K562 (cell line): ENCODE data around the gene MFSD6. TPM values are rescaled to one million over a fixed set of nuclear protein-coding genes. Genes with fewer than 3 reads are reported as not detected.

Source experiments
- ATAC-seq: fragments of 200-7000 bp; cut with Tn5 transposase; 3 replicates; pipeline ENCODE4 v1.9.1; 2020; ENCODE audit warnings: moderate library complexity
- BruUV-seq: library from RNA; stranded (reverse); fragments of 400-500 nt; replicated peaks from 2 replicates; lab custom pipeline; 2021; lab: Mats Ljungman, UMichigan
- CTCF ChIA-PET: fragments of 300-600 bp; formaldehyde crosslinking; extraction: SDS; loops from one replicate; lab custom pipeline; 2021; ENCODE audit warnings: low intra/inter-chr PET ratio; lab: Yijun Ruan, JAX
- POLR2A ChIA-PET: fragments of 300-600, 350-650 bp; sonication (Branson Sonifier 250); formaldehyde crosslinking; extraction: SDS; loops from one replicate; lab custom pipeline; 2021; ENCODE audit warnings: antibody characterized with exemption, inconsistent platforms; lab: Yijun Ruan, JAX
- DNase-seq, 4 experiments: peaks; one replicate each; pipeline versions ENCODE4 v3.0.0 to v3.0.0-alpha.2; 2011 to 2018; ENCODE audit warnings: low spot score in 3 of 4, mixed read lengths in 3 of 4; ENCODE audit errors: extremely low read depth in 1 of 4
- FAIRE-seq: peaks from 2 replicates; lab custom pipeline; 2011; peaks lifted over from hg19 to GRCh38; lab: Jason Lieb, UNC
- H2AFZ ChIP-seq: 2 replicates; pipeline ENCODE4 v1.6.0; 2011; ENCODE audit warnings: low read depth, low read length, control low read depth, inconsistent platforms
- H3K27ac ChIP-seq: fragments of 200-600 bp; 3 replicates; pipeline ENCODE4 v1.8.0; 2011; ENCODE audit warnings: low read depth, mild to moderate bottlenecking, control low read depth, inconsistent platforms, low read length, moderate library complexity, mixed read lengths; ENCODE audit errors: extremely low read depth
- H3K27me3 ChIP-seq, 2 experiments: fragments of 300-600 bp in 1 of 2; 2 replicates in 1 of 2; 3 replicates in 1 of 2; pipeline versions ENCODE4 v1.6.0 to v1.8.0; 2011; ENCODE audit warnings: inconsistent platforms in 2 of 2, low read length in 2 of 2, mild to moderate bottlenecking in 1 of 2, mixed read lengths in 1 of 2, moderate library complexity in 1 of 2; ENCODE audit not compliant: control insufficient read depth in 2 of 2, insufficient read depth in 2 of 2
- H3K36me3 ChIP-seq: fragments of 300-600 bp; 3 replicates; pipeline ENCODE4 v1.8.0; 2011; ENCODE audit warnings: mild to moderate bottlenecking, low read length, inconsistent platforms; ENCODE audit not compliant: control insufficient read depth, insufficient read depth
- H3K4me1 ChIP-seq, 2 experiments: fragments of 200-600 bp in 1 of 2; replicated peaks in 1 of 2; 2 replicates in 1 of 2; 3 replicates in 1 of 2; pipeline versions ENCODE4 v1.5.1 to v1.8.0; 2011; ENCODE audit warnings: inconsistent platforms in 2 of 2, low read length in 2 of 2, mild to moderate bottlenecking in 1 of 2, mixed read lengths in 1 of 2, moderate library complexity in 1 of 2; ENCODE audit not compliant: control insufficient read depth in 2 of 2, insufficient read depth in 2 of 2
- H3K4me2 ChIP-seq: 2 replicates; pipeline ENCODE4 v1.6.1; 2011; ENCODE audit warnings: low read length, control low read depth, inconsistent platforms, mixed read lengths; ENCODE audit not compliant: insufficient read depth
- H3K4me3 ChIP-seq: fragments of 200-600 bp; sonication (generic), shearing (Covaris generic); 2 replicates; pipeline ENCODE4 v1.5.1; 2016; ENCODE audit warnings: control low read depth, inconsistent platforms
- H3K79me2 ChIP-seq: fragments of 200-600 bp; 3 replicates; pipeline ENCODE4 v1.8.0; 2011; ENCODE audit warnings: low read length, inconsistent platforms; ENCODE audit not compliant: control insufficient read depth, insufficient read depth
- H3K9ac ChIP-seq, 2 experiments: 2 replicates each; pipeline versions ENCODE4 v1.6.0 to v1.6.1; 2011; ENCODE audit warnings: low read depth in 2 of 2, low read length in 2 of 2, control low read depth in 1 of 2, inconsistent platforms in 1 of 2, mild to moderate bottlenecking in 1 of 2, mixed read lengths in 1 of 2; ENCODE audit not compliant: insufficient read depth in 1 of 2
- H3K9me1 ChIP-seq: one replicate; pipeline ENCODE4 v1.6.0; 2011; ENCODE audit warnings: inconsistent platforms, mild to moderate bottlenecking, low read length, moderate library complexity; ENCODE audit not compliant: control insufficient read depth, insufficient read depth
- H3K9me3 ChIP-seq: replicated peaks from 2 replicates; pipeline ENCODE4 v1.5.1; 2011; ENCODE audit warnings: low read depth, low read length, inconsistent platforms; ENCODE audit not compliant: control insufficient read depth, insufficient read depth
- H4K20me1 ChIP-seq: replicated peaks from 2 replicates; pipeline ENCODE4 v1.6.1; 2011; ENCODE audit warnings: low read length, inconsistent platforms, mixed read lengths; ENCODE audit not compliant: control insufficient read depth, insufficient read depth
- C11orf30 ChIP-seq: fragments of 450-650 bp; IDR thresholded peaks from 2 replicates; pipeline ENCODE4 v1.6.1; 2016; ENCODE audit warnings: low read depth, mild to moderate bottlenecking
- ETV5 ChIP-seq: sonication (generic); formaldehyde crosslinking; IDR thresholded peaks from 2 replicates; pipeline ENCODE4 v1.4.0; 2020; ENCODE audit warnings: low read depth, mild to moderate bottlenecking, missing genetic modification reagents
- FOXA3 ChIP-seq, 2 experiments: fragments of 450-650 bp in 1 of 2; sonication (generic) in 1 of 2; formaldehyde crosslinking; IDR thresholded peaks in 1 of 2; conservative IDR thresholded peaks in 1 of 2; 2 replicates each; pipeline versions ENCODE4 v1.4.0 to v1.8.0; 2020 to 2022; ENCODE audit warnings: mild to moderate bottlenecking in 2 of 2, missing genetic modification reagents in 1 of 2
- FOXM1 ChIP-seq, 2 experiments: fragments of 450-650 bp in 1 of 2; sonication (generic) in 1 of 2; formaldehyde crosslinking in 1 of 2; IDR thresholded peaks; 2 replicates each; pipeline versions ENCODE4 v1.6.1 to v1.9.0; 2017 to 2022; ENCODE audit warnings: low read depth in 2 of 2, mild to moderate bottlenecking in 2 of 2, missing genetic modification reagents in 1 of 2, moderate library complexity in 1 of 2
- L3MBTL2 ChIP-seq: fragments of 450-650 bp; IDR thresholded peaks from 2 replicates; pipeline ENCODE4 v1.6.1; 2016; ENCODE audit warnings: mild to moderate bottlenecking, moderate library complexity
- PPARD ChIP-seq: fragments of 250-450 bp; sonication (Bioruptor Pico); IDR thresholded peaks from 2 replicates; pipeline ENCODE4 v1.8.0; 2022; ENCODE audit warnings: inconsistent platforms, mild to moderate bottlenecking, moderate library complexity
- SNIP1 ChIP-seq: fragments of 450-650 bp; IDR thresholded peaks from 2 replicates; pipeline ENCODE4 v1.7.1; 2017; ENCODE audit warnings: low read depth, mild to moderate bottlenecking
- SRF ChIP-seq, 2 experiments: fragments of 250-450, 450-650 bp in 1 of 2; sonication (Bioruptor Pico) in 1 of 2; sonication (generic) in 1 of 2; formaldehyde crosslinking; IDR thresholded peaks; 2 replicates each; pipeline versions ENCODE4 v1.5.0 to v1.5.1; 2020 to 2022; ENCODE audit warnings: mild to moderate bottlenecking in 1 of 2, missing genetic modification reagents in 1 of 2
- ZEB2 ChIP-seq: fragments of 450-650 bp; IDR thresholded peaks from 2 replicates; pipeline ENCODE4 v1.6.1; 2016
- ZNF280B ChIP-seq: fragments of 250-450 bp; sonication (Bioruptor Pico); IDR thresholded peaks from 2 replicates; pipeline ENCODE4 v1.5.1; 2021; ENCODE audit warnings: mild to moderate bottlenecking
- ZNF316 ChIP-seq: fragments of 450-650 bp; IDR thresholded peaks from 2 replicates; pipeline ENCODE4 v1.6.1; 2016
- WGBS: fragments of 100-300 bp; shearing (Covaris generic); methylation state at CpG from one replicate; pipeline ENCODE4 v1.1.6; 2016; ENCODE audit warnings: low coverage, mixed read lengths; ENCODE audit not compliant: insufficient coverage; ENCODE audit errors: missing lambda C conversion rate; 5-methylcytosine and 5-hydroxymethylcytosine counted together
- in situ Hi-C: fragments of 300-500 bp; cut with MboI; formaldehyde crosslinking; loops from 4 replicates; pipeline ENCODE4 v1.15.0; 2018; ENCODE audit warnings: inconsistent platforms, mixed read lengths
- intact Hi-C: fragments of 100-400 bp; cut with micrococcal nuclease; formaldehyde crosslinking; loops from 2 replicates; pipeline ENCODE4 v1.14.2; 2022
- polyA plus RNA-seq, 8 experiments: library from polyadenylated mRNA; depleted of rRNA in 4 of 8; stranded (reverse) in 5 of 8; unstranded in 3 of 8; fragments of >200 nt; fragmentation: Nextera tagmentation in 2 of 8; fragmentation: Illumina TruSeq in 1 of 8; extraction: Ambion mirVana in 2 of 8; extraction: Trizol in 1 of 8; gene quantifications; 2 replicates each; pipeline versions ENCODE4 v1.2.1 to v1.2.3, GENCODE V29; 2011 to 2014; ENCODE audit warnings: inconsistent platforms in 1 of 8, missing spikeins in 1 of 8
- total RNA-seq, 7 experiments: library from RNA; depleted of rRNA in 6 of 7; stranded (reverse); fragments of >200 nt in 6 of 7; fragmentation: Illumina TruSeq in 2 of 7; extraction: Trizol in 2 of 7; gene quantifications; 2 replicates each; pipeline versions ENCODE4 v1.2.1 to v1.2.3, GENCODE V29; 2011 to 2021; ENCODE audit warnings: low replicate concordance in 1 of 7

The MFSD6 gene
- total and polyA plus RNA-seq, 9 of the 15 experiments (the other 6 are each of a cell fraction or from before 2014, with no cell fraction given) = 1.1 to 7.9 (median 4.4) TPM

- POLR2A ChIA-PET = interaction anchor here (1.4 kb wide), 1 partner anchor 12 kb away, joined by 6 read pairs; no protein-coding TSS in a partner anchor
- WGBS = 68% methylated on average over 4 of the region's 4 CpGs
- H3K4me2 ChIP-seq = no peak overlapping the region
- TF ChIP-seq FOXM1 (IDR thresholded peaks at IDR 0.05; ENCODE audit: low read depth) (no peak), FOXM1 (CRISPR knock-in tag; IDR thresholded peaks at IDR 0.05; ENCODE audit: low read depth) (no peak), ZEB2 (no peak), PPARD (CRISPR knock-in tag) (no peak), SRF (CRISPR knock-in tag; IDR thresholded peaks at IDR 0.05) (no peak), SNIP1 (no peak), ETV5 (CRISPR knock-in tag) (no peak)
- DNase-seq (no peak), ATAC-seq (no peak), FAIRE-seq (no peak)
- no peak overlapping the region for H2AFZ ChIP-seq
- BruUV-seq = no TSS peak
- H3K9me1 ChIP-seq = no peaks in the 10 kb centered on the region
- no peaks in the 10 kb centered on the region for H4K20me1 ChIP-seq
- H3K27me3 ChIP-seq = no peaks in the 10 kb centered on the region
- peaks cover 2% of the 10 kb centered on the region; the same call in 1 of the 2 replicates for H3K9me3 ChIP-seq
- intact Hi-C loops = no loop called here
- peaks cover 0 to 1% of the 10 kb centered on the region in 2 experiments; a peak in 1 of 5 replicates for H3K4me1 ChIP-seq
- no peak overlapping the region for H3K9ac ChIP-seq
- H3K79me2 ChIP-seq = no peaks in the 10 kb centered on the region
- in situ Hi-C loops = no loop called here
- CTCF ChIA-PET = no interaction called here
- no peaks in the 10 kb centered on the region for H3K36me3 ChIP-seq
- H3K4me3 ChIP-seq = no peak overlapping the region
- H3K27ac ChIP-seq = no peak overlapping the region
Observed at GRCh38 chr2:190489475-190489874, 81.3 kb downstream of the MFSD6 start.

- ChIA-PET CTCF (no interaction called here), POLR2A (no interaction called here)
- TF ChIP-seq ZNF316 (peak; percentile 53; the same call in 1 of the 2 replicates), ZNF280B (CRISPR knock-in tag) (no peak), C11orf30 (0 out of 2 replicates have a peak, but pooled peaks have one; percentile 5), FOXA3 (CRISPR knock-in tag; conservative IDR thresholded peaks at IDR 0.05 in 1 of 2, IDR thresholded peaks at IDR 0.05 in 1 of 2) (no peak), L3MBTL2 (no peak)
- FAIRE-seq = no peak
- in situ Hi-C loops (no loop called here), intact Hi-C loops (no loop called here)
- 95% methylated on average over 2 of the region's 3 CpGs for WGBS
- H3K4me3 ChIP-seq = no peak overlapping the region
- no peaks in the 10 kb centered on the region for H4K20me1 ChIP-seq
- no peaks in the 10 kb centered on the region for H3K27me3 ChIP-seq
- no peaks in the 10 kb centered on the region for H3K9me1 ChIP-seq
- H3K9me3 ChIP-seq = peaks cover 2% of the 10 kb centered on the region; the same call in 1 of the 2 replicates
- no peaks in the 10 kb centered on the region for H3K79me2 ChIP-seq
- no peaks in the 10 kb centered on the region for H3K36me3 ChIP-seq
- H3K4me2 ChIP-seq = no peak overlapping the region
- H3K27ac ChIP-seq = no peak overlapping the region
- no TSS peak for BruUV-seq
- no peak for DNase-seq
- no peak overlapping the region for H3K9ac ChIP-seq
- no peak overlapping the region for H2AFZ ChIP-seq
- ATAC-seq = no peak
- H3K4me1 ChIP-seq = peaks cover 0 to 4% of the 10 kb centered on the region in 2 experiments; a peak in 1 of 5 replicates
Observed at GRCh38 chr2:190490502-190490901, 82.3 kb downstream of the MFSD6 start.
